A673 (cell line): ENCODE measurements around the gene TRPV4.

Experiments used
- EZH2 ChIP-seq: fragments of 200-600 bp; sonication (generic); IDR thresholded peaks from 2 replicates; pipeline ENCODE4 v1.6.1; 2017; ENCODE audit warnings: borderline replicate concordance, low read depth, mild to moderate bottlenecking, mixed read lengths, antibody characterized with exemption, low read length; ENCODE audit not compliant: poor library complexity, severe bottlenecking
- TF ChIP-seq, protein P1 (sequence below): fragments of 300-800, 200-600 bp; sonication (generic); conservative IDR thresholded peaks from 2 replicates; pipeline ENCODE4 v1.5.1; 2017; ENCODE audit warnings: low read depth, mild to moderate bottlenecking, antibody characterized with exemption, low read length, moderate library complexity, mixed read lengths

DNA sequence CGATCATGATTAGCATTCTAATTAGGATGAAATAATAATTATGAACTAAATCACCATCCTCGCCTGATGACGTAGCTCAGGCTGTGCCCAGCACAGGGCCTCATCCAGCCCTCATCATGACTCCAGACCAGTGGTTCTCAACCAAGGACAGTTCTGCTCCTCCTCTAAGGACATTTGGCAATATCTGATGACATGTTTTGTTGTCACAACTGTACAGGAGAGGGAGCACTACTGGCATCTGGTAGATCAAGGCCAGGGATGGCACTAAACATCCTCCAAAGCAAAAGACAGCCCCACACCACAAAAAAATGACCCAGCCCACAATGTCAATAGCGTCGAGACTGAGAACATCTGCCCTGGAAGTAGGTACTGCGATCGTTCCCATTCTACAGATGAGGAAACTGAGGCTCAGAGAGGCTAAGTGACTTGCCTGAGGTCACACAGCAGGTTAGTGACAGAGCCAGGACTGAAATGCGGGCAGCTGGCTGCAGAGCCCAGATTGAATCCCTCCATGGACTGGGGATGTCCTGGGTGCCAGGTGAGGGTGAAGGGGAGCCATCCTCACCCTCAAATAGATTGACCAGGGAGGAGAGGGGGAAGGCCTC is 15.5 kb downstream of the TRPV4 start:
- TF ChIP-seq, protein P1, sequence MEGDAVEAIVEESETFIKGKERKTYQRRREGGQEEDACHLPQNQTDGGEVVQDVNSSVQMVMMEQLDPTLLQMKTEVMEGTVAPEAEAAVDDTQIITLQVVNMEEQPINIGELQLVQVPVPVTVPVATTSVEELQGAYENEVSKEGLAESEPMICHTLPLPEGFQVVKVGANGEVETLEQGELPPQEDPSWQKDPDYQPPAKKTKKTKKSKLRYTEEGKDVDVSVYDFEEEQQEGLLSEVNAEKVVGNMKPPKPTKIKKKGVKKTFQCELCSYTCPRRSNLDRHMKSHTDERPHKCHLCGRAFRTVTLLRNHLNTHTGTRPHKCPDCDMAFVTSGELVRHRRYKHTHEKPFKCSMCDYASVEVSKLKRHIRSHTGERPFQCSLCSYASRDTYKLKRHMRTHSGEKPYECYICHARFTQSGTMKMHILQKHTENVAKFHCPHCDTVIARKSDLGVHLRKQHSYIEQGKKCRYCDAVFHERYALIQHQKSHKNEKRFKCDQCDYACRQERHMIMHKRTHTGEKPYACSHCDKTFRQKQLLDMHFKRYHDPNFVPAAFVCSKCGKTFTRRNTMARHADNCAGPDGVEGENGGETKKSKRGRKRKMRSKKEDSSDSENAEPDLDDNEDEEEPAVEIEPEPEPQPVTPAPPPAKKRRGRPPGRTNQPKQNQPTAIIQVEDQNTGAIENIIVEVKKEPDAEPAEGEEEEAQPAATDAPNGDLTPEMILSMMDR = no peak
- TF ChIP-seq EZH2 = no peak
